Right cardiac atrium (tissue), 5 donors: ENCODE data around the gene IL32. TPM values are rescaled to one million over a fixed set of nuclear protein-coding genes. Genes with fewer than 3 reads are reported as not detected.
"Not testable (repeated sequence)": the region's sequence is repeated elsewhere in the genome, so short reads cannot be mapped to it uniquely, and the experiment has no call there.

Experiments used
- ATAC-seq, 2 donors: fragments of 200-7000 bp; cut with Tn5 transposase; one replicate each; pipeline versions ENCODE4 v1.8.0 to v1.9.1; 2020; ENCODE audit warnings: moderate library complexity in 2 of 2, mild to moderate bottlenecking in 1 of 2
- DNase-seq, 3 donors: peaks; one replicate each; pipeline ENCODE4 v3.0.0-alpha.2; 2020
- H3K27ac ChIP-seq: one replicate; pipeline ENCODE4 v1.5.1; 2013; ENCODE audit warnings: mild to moderate bottlenecking, low read length, control low read depth, moderate library complexity
- H3K27me3 ChIP-seq: one replicate; pipeline ENCODE4 v1.6.1; 2013; ENCODE audit not compliant: control insufficient read depth, insufficient read depth
- H3K4me1 ChIP-seq: one replicate; pipeline ENCODE4 v1.6.1; 2013; ENCODE audit warnings: low read length; ENCODE audit not compliant: control insufficient read depth, insufficient read depth
- H3K4me3 ChIP-seq: one replicate; pipeline ENCODE4 v1.5.1; 2013; ENCODE audit warnings: low read length, control low read depth
- H3K9me3 ChIP-seq: one replicate; pipeline ENCODE4 v1.6.1; 2013; ENCODE audit warnings: low read length; ENCODE audit not compliant: control insufficient read depth
- WGBS: extraction: QIAGEN DNeasy Blood & Tissue Kit; methylation state at CpG from one replicate; pipeline ENCODE4 v1.1.7; 2013; 5-methylcytosine and 5-hydroxymethylcytosine counted together
- intact Hi-C, 4 donors: fragments of 100-400 bp; cut with DNase I; formaldehyde crosslinking; loops; one replicate each; pipeline versions ENCODE4 v1.11.0 to v1.14.0; 2022 to 2023
- polyA plus RNA-seq: library from polyadenylated mRNA; stranded (reverse); fragments of 200-250 nt; gene quantifications from one replicate; pipeline ENCODE4 v1.2.3, GENCODE V29; 2013
- total RNA-seq, 4 donors: library from RNA; stranded (reverse); fragmentation: NEBNext Ultra II Directional; extraction: Animal tissue kit (Norgen Biotek cat#: 25700); gene quantifications; one replicate each; pipeline ENCODE4 v1.2.1, GENCODE V29; 2021
- donor health status: healthy with polysubstance abuse.
- donor health status: DM: no; HTN: yes; CAD: no.
- donor health status: DM: no; HTN: no; CAD: no.
- donor health status: DM: no; HTN: yes; CAD: no; lungs with severe emphysema.
- donor health status: DM: yes; HTN: yes; CAD: no.

Gene IL32
- total and polyA plus RNA-seq, 5 donors, result 27.5 to 62.8 (median 37.8) TPM

DNA sequence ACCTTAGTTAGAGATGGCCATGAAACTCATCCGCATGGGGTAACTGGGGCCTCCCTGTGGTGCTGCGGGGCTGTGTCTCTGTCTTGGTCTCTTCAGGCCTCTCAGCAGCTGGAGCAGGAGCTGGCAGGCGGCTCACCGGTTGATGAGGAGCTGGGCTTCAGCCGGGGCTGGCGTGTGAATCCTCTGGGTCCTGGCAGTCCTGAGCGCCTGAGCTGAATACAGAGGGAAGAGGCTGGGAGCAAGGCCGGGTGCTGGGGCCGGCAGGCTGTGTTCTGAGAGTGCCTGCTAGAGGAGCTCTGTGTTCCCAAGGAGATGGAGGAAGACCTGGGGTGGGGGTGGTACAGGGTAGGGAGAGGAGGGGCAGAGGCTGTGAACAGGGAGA is 9.7 kb upstream of the IL32 start:
- ATAC-seq, H3K27ac ChIP-seq, H3K4me3 ChIP-seq, H3K27me3 ChIP-seq, H3K9me3 ChIP-seq, H3K4me1 ChIP-seq: not testable (repeated sequence)
- DNase-seq, result peak in 1 of 3 donors; percentile 30
- 52% methylated on average over 9 of the region's 9 CpGs for WGBS
- intact Hi-C loops, result loop anchor here in 1 of 4 donors (5.0 kb wide), 1 partner anchor 52 kb away; no protein-coding TSS in a partner anchor

DNA sequence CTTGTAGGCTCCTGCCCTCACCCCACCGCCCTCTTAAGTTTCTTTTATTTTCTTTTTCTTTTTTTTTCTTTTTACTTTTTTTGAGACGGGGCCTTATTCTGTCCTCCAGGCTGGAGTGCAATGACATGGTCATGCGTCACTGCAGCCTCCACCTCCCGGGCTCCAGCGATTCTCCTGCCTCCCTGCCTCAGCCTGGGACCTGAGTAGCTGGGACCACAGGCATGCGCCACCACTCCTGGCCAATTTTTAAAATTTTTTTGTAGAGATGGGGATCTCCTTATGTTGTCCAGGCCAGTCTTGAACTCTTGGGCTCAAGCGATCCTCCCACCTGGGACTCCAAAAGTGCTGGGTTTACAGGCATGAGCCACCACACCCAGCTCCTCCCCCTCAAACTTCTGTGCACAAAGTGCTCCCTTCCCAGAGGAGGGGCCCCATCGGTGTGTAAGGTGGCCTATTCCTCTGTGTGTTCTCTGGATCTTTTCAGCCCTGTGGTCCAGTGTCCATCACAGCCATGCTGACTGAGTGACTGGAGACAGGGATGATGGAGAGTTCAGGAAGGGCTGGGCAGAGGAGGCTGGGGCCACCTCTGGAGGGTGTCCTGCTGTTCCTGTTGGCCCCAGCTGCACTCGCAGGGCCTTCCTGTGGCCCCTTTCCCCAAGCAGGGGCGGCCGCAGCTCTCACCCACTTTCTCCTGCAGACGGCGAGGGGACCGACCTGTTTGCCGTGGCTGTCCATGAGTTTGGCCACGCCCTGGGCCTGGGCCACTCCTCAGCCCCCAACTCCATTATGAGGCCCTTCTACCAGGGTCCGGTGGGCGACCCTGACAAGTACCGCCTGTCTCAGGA is 8.9 kb upstream of the IL32 start:
- Histone ChIP-seq H3K4me1 (peaks cover 5% of the 10 kb centered on the region), H3K9me3 (no peaks in the 10 kb centered on the region), H3K4me3 (no peak overlapping the region), H3K27me3 (no peaks in the 10 kb centered on the region), H3K27ac (no peak overlapping the region)
- ATAC-seq, result no peak
- 86% methylated on average over 19 of the region's 19 CpGs for WGBS
- intact Hi-C loops, result loop anchor here in 1 of 4 donors (5.0 kb wide), 1 partner anchor 51 kb away; no protein-coding TSS in a partner anchor
- peak in 1 of 3 donors; percentile 19 for DNase-seq

- Histone ChIP-seq H3K27ac (no peak overlapping the region), H3K4me1 (peaks cover 5% of the 10 kb centered on the region), H3K27me3 (no peaks in the 10 kb centered on the region), H3K4me3 (no peak overlapping the region), H3K9me3 (no peaks in the 10 kb centered on the region)
- intact Hi-C loops, result loop anchor here in 1 of 4 donors (5.0 kb wide), 1 partner anchor 50 kb away; no protein-coding TSS in a partner anchor
- 92% methylated on average over 22 of the region's 22 CpGs for WGBS
- DNase-seq (peak in 1 of 3 donors; percentile 49), ATAC-seq (no peak)
These were observed 8.0 kb upstream of the IL32 start for GRCh38 chr16:3057181-3058138.

GRCh38 chr16:3058139-3059030 is 7.1 kb upstream of the IL32 start:
- no peak overlapping the region for H3K27ac ChIP-seq
- intact Hi-C loops, result loop anchor here in 1 of 4 donors (5.0 kb wide), 1 partner anchor 49 kb away; no protein-coding TSS in a partner anchor
- no peaks in the 10 kb centered on the region for H3K27me3 ChIP-seq
- no peaks in the 10 kb centered on the region for H3K9me3 ChIP-seq
- WGBS, result 9% methylated on average over 77 of the region's 77 CpGs
- H3K4me1 ChIP-seq, result peaks cover 5% of the 10 kb centered on the region
- ATAC-seq (peak; percentile 22 to 33), DNase-seq (peak; percentile 46 to 87 (median 82))
- peak overlapping the region; percentile 56 for H3K4me3 ChIP-seq

DNA sequence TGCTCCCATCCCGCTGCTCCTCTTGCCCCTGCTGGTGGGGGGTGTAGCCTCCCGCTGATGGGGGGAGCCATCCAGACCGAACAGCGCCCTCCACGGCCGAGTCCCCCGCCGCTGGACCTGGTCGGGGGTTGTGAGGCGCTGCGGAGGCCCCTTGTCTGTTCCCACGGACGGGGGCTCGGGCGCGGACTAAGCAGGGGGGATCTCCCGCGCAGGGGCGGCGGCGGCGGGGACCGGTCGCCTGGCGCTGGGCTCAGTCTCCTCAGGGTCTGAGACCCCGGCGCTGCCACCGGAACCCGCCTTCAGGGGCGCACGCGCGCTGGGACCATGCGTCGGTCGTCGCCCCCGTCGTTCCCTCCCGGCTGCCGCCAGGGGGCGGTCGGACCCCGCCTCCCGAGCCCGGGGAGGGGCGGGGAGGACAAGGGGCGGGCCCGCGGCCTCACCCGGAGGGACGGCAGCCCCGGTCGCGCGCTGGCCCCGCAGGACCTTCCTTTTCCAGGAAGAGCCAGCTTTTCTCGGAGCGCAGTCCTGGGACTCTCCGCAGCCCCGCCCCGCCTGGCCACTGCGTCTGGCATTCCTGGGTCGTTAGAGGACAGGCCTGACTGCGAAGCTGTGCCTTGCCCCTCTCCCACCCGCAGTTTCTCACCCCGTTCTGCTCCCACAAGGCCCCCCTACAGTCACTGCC is 6.3 kb upstream of the IL32 start:
- Histone ChIP-seq H3K4me1 (peaks cover 5% of the 10 kb centered on the region), H3K27ac (peak overlapping the region; percentile 74), H3K9me3 (no peaks in the 10 kb centered on the region), H3K27me3 (no peaks in the 10 kb centered on the region), H3K4me3 (peak overlapping the region; percentile 56)
- WGBS, result under 1% methylated on average over 67 of the region's 67 CpGs
- DNase-seq (peak; percentile 93 to 97 (median 96)), ATAC-seq (peak; percentile 95)
- intact Hi-C loops, result loop anchor here in 1 of 4 donors (5.0 kb wide), 1 partner anchor 48 kb away; no protein-coding TSS in a partner anchor

GRCh38 chr16:3059723-3060242 is 5.7 kb upstream of the IL32 start:
- Histone ChIP-seq H3K4me3 (peak overlapping the region; percentile 56), H3K27ac (peak overlapping the region; percentile 74), H3K27me3 (no peaks in the 10 kb centered on the region), H3K4me1 (peaks cover 5% of the 10 kb centered on the region), H3K9me3 (no peaks in the 10 kb centered on the region)
- no peak for ATAC-seq
- intact Hi-C loops, result loop anchor here in 3 of 4 donors (5.0 to 10.0 kb wide), 4 partner anchors 48 to 105 kb away; partner anchors contain the start of gene ZNF205 (in 1 of the 3)
- no peak for DNase-seq
- WGBS, result 52% methylated on average over 9 of the region's 9 CpGs

GRCh38 chr16:3060339-3061127 is 4.9 kb upstream of the IL32 start:
- no peaks in the 10 kb centered on the region for H3K9me3 ChIP-seq
- no peak for ATAC-seq
- DNase-seq, result no peak
- peaks cover 5% of the 10 kb centered on the region for H3K4me1 ChIP-seq
- WGBS, result 70% methylated on average over 14 of the region's 14 CpGs
- H3K4me3 ChIP-seq, result no peak overlapping the region
- no peak overlapping the region for H3K27ac ChIP-seq
- H3K27me3 ChIP-seq, result no peaks in the 10 kb centered on the region
- intact Hi-C loops, result loop anchor here in 3 of 4 donors (5.0 to 10.0 kb wide), 3 partner anchors 54 to 104 kb away; partner anchors contain the start of gene ZNF205 (in 1 of the 3)

GRCh38 chr16:3062553-3062952 is 2.9 kb upstream of the IL32 start:
- DNase-seq, result no peak
- intact Hi-C loops, result loop anchor here in 3 of 4 donors (5.0 to 10.0 kb wide), 3 partner anchors 52 to 102 kb away; partner anchors contain the start of gene ZNF205 (in 1 of the 3)
- Histone ChIP-seq H3K27me3 (no peaks in the 10 kb centered on the region), H3K27ac (no peak overlapping the region), H3K9me3 (no peaks in the 10 kb centered on the region), H3K4me1 (peaks cover 5% of the 10 kb centered on the region), H3K4me3 (no peak overlapping the region)
- 80% methylated on average over 6 of the region's 6 CpGs for WGBS
- ATAC-seq, result no peak
